Heart left ventricle (tissue), 16 donors: Measurements from ENCODE around the gene FAM170B. TPM values are rescaled to one million over a fixed set of nuclear protein-coding genes. Genes with fewer than 3 reads are reported as not detected.

ENCODE experiments used
- ATAC-seq, 4 donors: fragments of 200-7000 bp; cut with Tn5 transposase; one replicate each; pipeline ENCODE4 v1.9.1; 2020 to 2022; ENCODE audit warnings: moderate library complexity in 4 of 4, mild to moderate bottlenecking in 3 of 4, moderate number of reproducible peaks in 1 of 4
- DNase-seq, 5 donors: peaks; one replicate each; pipeline ENCODE4 v3.0.0-alpha.2; 2020
- H3K27ac ChIP-seq, 12 donors: fragments of 200-600 bp; sonication (generic) in 4 of 12; one replicate each; pipeline versions ENCODE4 v1.5.0 to v1.8.0; 2016 to 2022; ENCODE audit warnings: mild to moderate bottlenecking in 2 of 12
- H3K27me3 ChIP-seq, 9 donors: fragments of 200-600 bp; sonication (generic) in 2 of 9; one replicate each; pipeline versions ENCODE4 v1.5.1 to v1.8.0; 2016 to 2022; ENCODE audit warnings: mild to moderate bottlenecking in 3 of 9
- H3K36me3 ChIP-seq, 9 donors: fragments of 200-600 bp; sonication (generic) in 2 of 9; one replicate each; pipeline versions ENCODE4 v1.5.0 to v1.8.0; 2018 to 2022; ENCODE audit warnings: mild to moderate bottlenecking in 2 of 9
- H3K4me1 ChIP-seq, 12 donors: fragments of 200-600 bp; sonication (generic) in 4 of 12; one replicate each; pipeline versions ENCODE4 v1.5.0 to v1.8.0; 2016 to 2022; ENCODE audit warnings: mild to moderate bottlenecking in 3 of 12
- H3K4me3 ChIP-seq, 12 donors: fragments of 200-600 bp; sonication (generic) in 4 of 12; one replicate each; pipeline versions ENCODE4 v1.5.0 to v1.8.0; 2017 to 2022; ENCODE audit warnings: mild to moderate bottlenecking in 9 of 12, moderate library complexity in 4 of 12
- H3K9me3 ChIP-seq, 12 donors: fragments of 200-600 bp; sonication (generic) in 4 of 12; one replicate each; pipeline versions ENCODE4 v1.5.0 to v1.8.0; 2016 to 2022; ENCODE audit warnings: mild to moderate bottlenecking in 1 of 12
- POLR2A ChIP-seq, 2 donors: fragments of 450-650 bp; IDR thresholded peaks; one replicate each; pipeline ENCODE4 v1.6.1; 2017; ENCODE audit warnings: antibody characterized with exemption in 2 of 2, mild to moderate bottlenecking in 2 of 2, moderate library complexity in 2 of 2
- WGBS, 4 donors: extraction: QIAGEN DNeasy Blood & Tissue Kit in 2 of 4; methylation state at CpG; one replicate each; pipeline versions ENCODE4 v1.1.5 to v1.1.7; 2013 to 2018; 5-methylcytosine and 5-hydroxymethylcytosine counted together
- intact Hi-C, 10 donors: fragments of 100-400 bp; cut with DNase I; formaldehyde crosslinking; loops; one replicate each; pipeline versions ENCODE4 v1.11.1 to v1.14.2; 2022
- polyA plus RNA-seq, 2 donors: library from polyadenylated mRNA; stranded (reverse); fragments of 200-250 nt; gene quantifications; one replicate each; pipeline ENCODE4 v1.2.3, GENCODE V29; 2013
- total RNA-seq, 9 donors: library from RNA; depleted of rRNA in 2 of 9; stranded (reverse); fragments of >200 nt in 2 of 9; fragmentation: NEBNext Ultra II Directional in 3 of 9; extraction: Animal tissue kit (Norgen Biotek cat#: 25700) in 3 of 9; gene quantifications; one replicate each; pipeline versions ENCODE4 v1.1.0 to v1.2.4, GENCODE V29; 2016 to 2023
- TF ChIP-seq, protein P1 (sequence below), 12 donors: fragments of 200-600 bp; sonication (generic) in 4 of 12; IDR thresholded peaks; one replicate each; pipeline versions ENCODE4 v1.5.0 to v1.8.0; 2018 to 2022; ENCODE audit warnings: antibody characterized with exemption in 12 of 12, mild to moderate bottlenecking in 5 of 12
- donor health status: ischemic (EF 13 %, LVEDD 7.1; RV severe dilation, severe dysfunction).
- donor health status: healthy with polysubstance abuse.
- donor health status: DM: no; HTN: yes; CAD: no.
- donor health status: DM: no; HTN: no; CAD: no.
- donor health status: ischemic (EF 25% LVEDD 6.9; RV normal size, moderate dysfunction).
- donor health status: ischemic (EF 25% LVEDD 5.7; RV mildly dilated, moderate dysfunction).
- donor health status: healthy.
- donor health status: DM: yes; HTN: yes; CAD: no.
- donor health status: ischemic (EF 35%, LVEDD 5.7; RV mildly dilated, moderate dysfunction).
- donor health status: nonischemic (EF 11% LVEDD 7.7; RV severe dilation, severe dysfunction).
- donor health status: DM: yes; HTN: yes; CAD: no.
- donor health status: PGD.
- donor health status: ischemic (EF 29% LVEDD 5.4; RV normal size, mild dysfunction).
- donor health status: nonischemic (EF 23%, LVEDD 6.1; RV moderate dilation, normal function).

The FAM170B gene
- total and polyA plus RNA-seq, 11 donors = not detected

DNA sequence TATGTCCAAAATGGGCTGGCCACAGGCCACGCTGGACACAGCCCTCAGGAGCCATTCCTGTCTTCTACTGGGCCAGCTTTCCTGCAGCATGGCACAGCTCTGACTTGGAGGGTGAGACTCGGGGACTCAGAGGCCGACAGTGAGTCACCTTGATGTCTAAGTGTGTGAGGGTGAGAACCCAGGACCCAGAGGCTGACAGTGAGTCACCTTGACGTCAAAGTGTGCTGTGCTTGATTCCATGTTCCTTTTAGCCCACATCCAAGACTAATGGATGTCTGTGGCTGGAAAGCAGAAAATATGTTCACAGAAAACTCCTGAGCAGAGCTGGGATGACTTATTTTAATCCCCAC is 6.0 kb upstream of the FAM170B start:
- H3K27ac ChIP-seq = peak overlapping the region in 11 of 12 donors; percentile 36 to 70 (median 59)
- ATAC-seq = peak in 2 of 4 donors; percentile 56 to 59
- intact Hi-C loops = no loop called here

DNA sequence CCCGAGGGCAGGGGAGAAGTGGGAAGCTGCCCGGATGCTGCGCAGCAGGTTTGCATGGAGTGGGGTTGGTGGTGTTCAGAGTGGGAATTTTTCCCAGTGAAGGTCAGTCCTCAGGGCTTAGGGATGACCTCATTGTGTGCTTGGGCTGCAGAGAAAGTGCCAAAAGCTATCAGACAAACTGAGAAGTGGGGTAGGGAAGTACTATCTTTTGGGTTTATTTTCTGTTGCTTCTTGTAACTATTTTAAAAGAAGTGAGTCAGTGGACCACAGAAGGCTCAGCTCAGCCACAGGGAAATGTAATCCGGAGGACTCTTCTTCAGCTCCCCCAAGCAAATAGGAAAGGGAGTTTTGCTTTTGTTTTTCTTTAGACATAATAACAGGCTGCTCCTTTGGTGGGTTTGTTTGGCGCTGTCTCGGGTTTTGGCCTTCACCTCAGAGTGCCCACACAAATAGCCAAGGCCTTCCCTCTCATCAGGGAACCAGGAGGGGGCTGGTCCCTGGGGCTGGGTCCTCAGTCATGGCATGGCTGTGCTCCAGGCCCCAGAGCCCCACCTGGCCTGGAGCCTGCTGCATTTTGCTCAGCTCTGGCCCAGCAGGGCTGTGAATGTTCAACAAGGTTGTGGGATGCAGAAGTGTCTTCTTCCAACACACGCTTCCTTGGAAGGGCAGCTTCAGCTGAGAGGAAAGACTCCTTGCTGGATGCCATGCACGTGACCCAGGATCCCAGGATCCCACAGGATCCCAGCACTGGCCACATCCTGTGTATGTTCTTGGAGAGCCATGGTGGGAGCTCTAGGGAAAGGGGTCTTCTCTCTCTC is 5.4 kb upstream of the FAM170B start:
- peaks cover 0 to 34% (median 22%) of the 10 kb centered on the region in 12 donors for H3K4me1 ChIP-seq
- H3K27ac ChIP-seq = peak overlapping the region in 11 of 12 donors; percentile 37 to 70 (median 62)
- intact Hi-C loops = no loop called here
- H3K4me3 ChIP-seq = no peak overlapping the region
- DNase-seq (peak in 1 of 5 donors; percentile 45), ATAC-seq (peak; percentile 39 to 82 (median 62))
- no peaks in the 10 kb centered on the region for H3K27me3 ChIP-seq
- no peaks in the 10 kb centered on the region for H3K36me3 ChIP-seq
- WGBS, 4 donors = 58 to 80% (median 71%) methylated on average over 8 of the region's 8 CpGs
- peaks cover 0 to 5% (median 0%) of the 10 kb centered on the region in 12 donors for H3K9me3 ChIP-seq
- TF ChIP-seq, protein P1, sequence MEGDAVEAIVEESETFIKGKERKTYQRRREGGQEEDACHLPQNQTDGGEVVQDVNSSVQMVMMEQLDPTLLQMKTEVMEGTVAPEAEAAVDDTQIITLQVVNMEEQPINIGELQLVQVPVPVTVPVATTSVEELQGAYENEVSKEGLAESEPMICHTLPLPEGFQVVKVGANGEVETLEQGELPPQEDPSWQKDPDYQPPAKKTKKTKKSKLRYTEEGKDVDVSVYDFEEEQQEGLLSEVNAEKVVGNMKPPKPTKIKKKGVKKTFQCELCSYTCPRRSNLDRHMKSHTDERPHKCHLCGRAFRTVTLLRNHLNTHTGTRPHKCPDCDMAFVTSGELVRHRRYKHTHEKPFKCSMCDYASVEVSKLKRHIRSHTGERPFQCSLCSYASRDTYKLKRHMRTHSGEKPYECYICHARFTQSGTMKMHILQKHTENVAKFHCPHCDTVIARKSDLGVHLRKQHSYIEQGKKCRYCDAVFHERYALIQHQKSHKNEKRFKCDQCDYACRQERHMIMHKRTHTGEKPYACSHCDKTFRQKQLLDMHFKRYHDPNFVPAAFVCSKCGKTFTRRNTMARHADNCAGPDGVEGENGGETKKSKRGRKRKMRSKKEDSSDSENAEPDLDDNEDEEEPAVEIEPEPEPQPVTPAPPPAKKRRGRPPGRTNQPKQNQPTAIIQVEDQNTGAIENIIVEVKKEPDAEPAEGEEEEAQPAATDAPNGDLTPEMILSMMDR (IDR thresholded peaks at IDR 0.05) = no peak
- TF ChIP-seq POLR2A (IDR thresholded peaks at IDR 0.05) = no peak

More for the DNA sequence above, 6.0 kb upstream of the FAM170B start:
- 82 to 90% (median 88%) methylated on average over 3 to 4 of the region's 4 CpGs for whole genome bisulfite sequencing, 4 donors
- no peaks in the 10 kb centered on the region for H3K36me3 ChIP-seq
- H3K27me3 ChIP-seq = no peaks in the 10 kb centered on the region
- no peak overlapping the region for H3K4me3 ChIP-seq
- peaks cover 0 to 5% (median 0%) of the 10 kb centered on the region in 12 donors for H3K9me3 ChIP-seq
- DNase-seq = no peak
- H3K4me1 ChIP-seq = peaks cover 0 to 34% (median 22%) of the 10 kb centered on the region in 12 donors
- TF ChIP-seq, protein P1 (IDR thresholded peaks at IDR 0.05) = no peak
- TF ChIP-seq POLR2A (IDR thresholded peaks at IDR 0.05) = no peak

DNA sequence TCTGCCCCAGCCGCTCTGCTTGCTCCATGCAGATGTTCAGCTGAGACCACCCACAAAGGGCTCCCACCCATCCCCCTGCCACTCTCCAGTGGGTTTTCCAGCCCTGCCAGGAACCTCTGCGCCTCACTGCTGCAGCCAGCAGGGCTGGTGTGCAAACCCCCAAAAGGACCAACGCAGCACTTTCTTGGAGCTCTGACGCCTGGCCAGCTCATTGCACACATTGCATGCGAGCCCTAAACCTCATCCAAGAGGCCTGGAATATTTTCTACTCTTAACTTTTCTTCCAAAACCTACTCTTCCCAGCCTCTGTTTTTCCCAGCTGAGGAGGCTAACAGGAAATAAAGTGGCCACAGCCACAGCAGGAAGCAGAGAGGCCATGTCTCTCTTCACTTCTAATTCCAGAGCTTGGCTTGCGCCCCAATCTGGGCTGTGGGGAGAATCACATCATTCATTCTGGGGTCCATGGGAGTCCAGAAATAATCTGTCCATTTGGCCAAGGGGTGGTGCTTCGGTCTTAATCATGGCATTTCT is 4.6 kb upstream of the FAM170B start:
- no peaks in the 10 kb centered on the region for H3K36me3 ChIP-seq
- intact Hi-C loops = no loop called here
- H3K9me3 ChIP-seq = peaks cover 0 to 5% (median 0%) of the 10 kb centered on the region in 12 donors
- DNase-seq (peak in 2 of 5 donors; percentile 37 to 68), ATAC-seq (peak; percentile 11 to 45 (median 42))
- no peaks in the 10 kb centered on the region for H3K27me3 ChIP-seq
- H3K4me1 ChIP-seq = peaks cover 0 to 36% (median 22%) of the 10 kb centered on the region in 12 donors
- no peak overlapping the region for H3K4me3 ChIP-seq
- TF ChIP-seq, protein P1 (IDR thresholded peaks at IDR 0.05) = no peak
- TF ChIP-seq POLR2A (IDR thresholded peaks at IDR 0.05) = no peak
- peak overlapping the region in 11 of 12 donors; percentile 32 to 70 (median 61) for H3K27ac ChIP-seq
- 83 to 88% (median 86%) methylated on average over 6 to 7 of the region's 7 CpGs for WGBS, 4 donors

DNA sequence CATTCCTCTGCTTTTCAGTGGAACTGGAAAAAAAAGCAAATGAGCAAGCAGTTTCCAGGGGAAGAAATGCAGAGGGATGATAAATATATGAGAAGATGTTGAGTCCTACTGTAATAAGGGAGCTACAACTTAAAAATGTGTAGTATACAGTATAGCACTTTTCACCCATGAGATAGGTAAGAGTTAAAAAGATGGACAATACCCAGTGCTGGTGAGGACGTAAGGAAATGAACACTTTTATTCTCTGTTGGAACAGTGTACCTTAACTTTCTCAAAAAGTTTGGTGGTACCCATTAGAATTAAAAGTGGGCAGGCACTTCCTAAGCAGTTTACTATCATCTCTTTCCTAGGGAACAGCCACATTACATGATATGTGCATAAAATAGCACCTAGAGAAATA is 2.7 kb upstream of the FAM170B start:
- no peak for DNase-seq
- intact Hi-C loops = no loop called here
- TF ChIP-seq, protein P1 (IDR thresholded peaks at IDR 0.05) = no peak
- no peak for TF ChIP-seq POLR2A (IDR thresholded peaks at IDR 0.05)
- no peak for ATAC-seq
- H3K9me3 ChIP-seq = peaks cover 0 to 5% (median 0%) of the 10 kb centered on the region in 12 donors
- H3K36me3 ChIP-seq = no peaks in the 10 kb centered on the region
- H3K27ac ChIP-seq = peak overlapping the region in 4 of 12 donors; percentile 2 to 59 (median 30)
- no peaks in the 10 kb centered on the region for H3K27me3 ChIP-seq
- H3K4me1 ChIP-seq = peaks cover 0 to 36% (median 22%) of the 10 kb centered on the region in 12 donors
- WGBS, 4 donors = 44 to 66% (median 48%) methylated on average over 1 of the region's 1 CpG
- H3K4me3 ChIP-seq = no peak overlapping the region
